Hematopoietic multipotent progenitor cell treated with erythropoietin and hydrocortisone succinate and interleukin-3 and kit ligand, for 4 days (in vitro differentiated cells): ENCODE results near the gene CTNNBL1.

ENCODE experiments used
- DNase-seq: peaks from one replicate; pipeline ENCODE4 v3.0.0-alpha.2; 2015

Gene CTNNBL1

DNA sequence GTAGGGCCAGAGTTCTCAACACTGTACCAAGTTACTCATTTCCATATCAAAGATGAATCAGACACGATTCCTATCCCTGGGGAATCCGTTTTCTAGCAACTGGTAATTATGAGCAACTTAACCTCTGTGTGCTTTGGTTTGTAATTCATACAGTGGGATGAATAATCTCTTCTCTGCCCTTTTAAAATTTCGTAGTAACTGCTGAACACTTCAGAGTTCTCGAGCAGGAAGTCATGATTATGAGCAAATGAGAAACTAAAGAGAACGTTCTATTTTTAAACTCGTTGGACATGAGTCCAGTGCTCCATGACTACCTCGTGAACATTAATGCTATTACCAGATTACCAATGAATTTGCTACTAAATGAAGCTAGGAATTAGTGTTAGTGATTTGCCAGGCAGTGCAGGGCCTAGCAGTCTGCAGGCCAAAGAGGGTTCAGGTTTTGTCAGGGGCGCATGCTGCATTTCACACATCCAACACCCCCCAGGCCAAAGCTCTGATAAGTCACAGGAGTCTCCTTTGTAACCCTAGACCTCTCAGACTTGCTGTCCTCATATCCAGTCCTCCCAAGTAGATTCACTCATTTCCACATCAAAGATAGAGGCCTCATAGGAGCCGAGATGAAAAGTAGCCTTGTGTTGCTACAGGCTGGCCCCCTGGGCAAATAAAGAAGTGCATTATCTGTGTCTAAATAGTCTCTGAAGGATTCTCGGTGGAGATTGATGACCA lies 163.3 kb downstream of the CTNNBL1 start:
- DNase-seq, result no peak

DNA sequence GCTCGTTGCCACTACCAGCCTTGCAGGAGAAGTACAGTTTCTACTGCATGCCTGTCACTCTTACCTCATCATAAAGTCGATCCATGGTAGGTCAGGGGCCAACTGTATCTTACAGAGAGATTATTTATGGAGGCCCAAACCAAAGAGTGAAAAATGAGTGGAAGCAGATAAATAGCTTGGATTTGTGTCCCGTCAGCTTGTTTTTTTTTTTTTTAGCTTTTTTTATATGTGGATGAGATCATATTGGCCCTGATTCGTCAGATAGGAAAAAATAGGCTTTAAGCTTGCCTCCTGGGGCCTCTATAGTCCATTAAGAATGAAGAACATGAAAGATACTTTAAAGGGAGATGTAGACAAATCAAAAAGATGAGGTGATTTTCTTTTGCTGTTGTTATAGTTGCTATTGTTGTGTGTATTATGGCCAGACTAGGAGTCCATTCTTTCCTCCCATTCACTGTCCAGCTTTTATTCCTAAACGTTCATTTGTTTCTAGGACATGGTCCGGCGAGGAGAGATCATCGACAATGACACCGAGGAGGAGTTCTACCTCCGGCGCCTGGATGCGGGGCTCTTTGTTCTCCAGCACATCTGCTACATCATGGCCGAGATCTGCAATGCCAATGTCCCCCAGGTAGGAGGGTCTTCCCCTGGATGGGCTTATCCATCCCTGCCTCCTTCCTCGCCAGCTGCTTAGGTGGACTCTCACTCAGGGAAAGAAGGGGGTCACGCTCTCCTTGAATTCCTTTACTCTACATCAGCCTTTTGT lies 165.8 kb downstream of the CTNNBL1 start:
- no peak for DNase-seq

DNA sequence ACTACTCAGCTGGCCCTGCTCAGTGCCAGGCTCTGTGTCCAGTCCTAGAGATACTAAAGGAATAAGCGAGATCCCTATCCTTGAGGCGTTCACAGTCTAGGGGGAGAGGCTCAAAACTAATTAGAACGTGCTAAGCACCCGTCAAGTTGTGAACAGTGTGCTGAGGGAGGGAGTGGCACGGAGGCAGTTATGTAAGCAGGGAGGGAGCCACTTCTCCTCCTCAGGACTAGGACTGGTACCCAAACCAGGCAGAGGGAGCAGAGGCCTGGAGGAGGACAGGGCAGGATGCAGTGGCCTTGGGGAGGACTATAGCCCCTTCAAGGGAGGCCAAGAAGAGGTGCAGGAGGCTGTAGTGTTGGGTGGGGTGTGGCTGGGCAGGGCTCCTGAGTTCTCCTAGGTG lies 169.5 kb downstream of the CTNNBL1 start:
- DNase-seq, result no peak

DNA sequence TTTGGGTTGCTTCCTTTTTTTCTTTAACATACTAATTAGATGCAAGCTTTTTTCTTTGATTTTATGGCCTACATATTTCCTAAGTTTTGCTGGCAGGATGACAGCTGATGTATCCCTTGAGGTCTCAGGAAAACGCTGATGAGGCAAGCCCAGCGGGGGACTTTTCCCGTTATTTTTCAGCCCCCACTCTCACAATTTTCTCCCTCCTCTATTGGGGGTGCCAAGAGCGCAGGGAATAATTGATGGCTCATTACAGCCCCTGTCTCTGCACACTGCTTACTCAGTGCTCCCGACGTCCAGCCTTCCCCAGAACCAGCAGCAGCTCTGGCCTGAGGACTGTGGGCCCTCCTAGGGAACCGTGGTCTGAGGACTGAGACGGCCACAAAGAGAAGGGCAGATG lies 170.5 kb downstream of the CTNNBL1 start:
- DNase-seq, result no peak

- DNase-seq, result no peak
Measured at GRCh38 chr20:37866051-37866450, 172.2 kb downstream of the CTNNBL1 start.

- DNase-seq, result no peak
Measured at GRCh38 chr20:37867289-37868195, 173.7 kb downstream of the CTNNBL1 start.

DNA sequence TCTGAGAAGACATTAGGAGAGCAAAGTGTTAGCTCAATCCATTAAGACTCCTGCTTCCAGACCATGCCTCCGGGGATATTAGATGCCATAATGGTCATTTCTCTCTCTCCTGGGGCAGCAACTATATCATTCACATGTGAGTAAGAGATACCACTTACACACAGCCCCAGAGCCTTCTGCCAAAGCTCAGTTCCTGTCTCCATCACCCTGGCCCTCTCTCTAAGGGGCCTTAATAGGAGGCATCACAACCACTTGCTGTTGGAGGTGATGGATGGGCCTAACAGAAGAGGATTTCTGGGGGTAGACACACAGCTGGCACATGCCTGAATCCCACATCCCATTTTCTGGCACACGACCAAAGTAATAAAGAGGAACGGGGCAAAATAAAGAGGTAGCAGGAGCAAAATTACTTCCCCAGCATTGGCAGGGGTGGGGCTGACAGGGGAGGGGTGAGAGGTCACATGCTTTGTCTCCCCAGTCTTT lies 175.1 kb downstream of the CTNNBL1 start:
- no peak for DNase-seq

DNA sequence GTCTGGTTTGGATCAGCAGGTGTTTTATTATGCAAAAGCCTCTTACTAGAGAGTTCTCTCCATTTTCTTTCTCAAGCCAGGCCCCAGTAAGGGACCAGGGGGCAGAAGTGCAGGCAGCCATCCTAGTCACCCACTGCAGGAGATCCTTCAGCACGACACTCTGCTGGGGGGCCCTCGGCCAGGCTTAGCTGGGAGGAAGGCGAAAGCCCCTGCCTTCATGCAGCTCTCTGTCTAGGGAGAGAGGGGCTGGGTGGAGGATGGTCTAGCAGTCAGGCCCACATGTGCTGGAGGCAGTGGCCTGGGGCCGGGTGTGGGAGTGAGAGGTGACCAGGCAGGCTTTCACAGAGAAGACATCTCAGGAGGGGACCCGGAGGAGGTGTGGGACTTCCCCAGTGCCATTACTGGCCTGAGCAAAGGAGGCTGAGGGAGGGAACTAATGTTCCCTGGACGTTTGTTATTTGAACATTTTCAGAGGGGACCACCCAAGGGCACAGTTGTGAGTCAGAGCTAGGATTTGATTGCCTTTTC lies 175.6 kb downstream of the CTNNBL1 start:
- DNase-seq, result no peak

DNA sequence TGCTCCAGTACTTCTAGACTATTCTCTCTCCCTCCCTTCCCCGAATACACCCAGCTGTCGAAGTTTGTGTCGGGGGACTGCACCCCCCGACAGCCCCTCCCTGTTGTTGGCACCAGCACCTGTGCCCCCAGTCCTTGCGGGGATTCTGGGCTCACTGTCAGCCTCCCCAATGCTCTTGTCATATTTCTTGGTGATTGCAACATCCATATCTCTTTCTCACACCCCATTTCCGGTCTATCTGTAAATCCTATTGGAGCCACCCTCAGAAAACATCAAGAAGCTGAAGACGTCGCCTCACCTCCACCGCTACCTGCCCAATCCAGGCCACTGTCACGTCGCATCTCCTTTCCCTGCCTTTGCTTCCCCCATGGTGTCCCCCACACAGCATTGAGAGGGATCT lies 176.5 kb downstream of the CTNNBL1 start:
- DNase-seq, result no peak

- DNase-seq, result no peak
Measured at GRCh38 chr20:37871751-37872150, 177.9 kb downstream of the CTNNBL1 start.

- no peak for DNase-seq
Measured at GRCh38 chr20:37872161-37872560, 178.3 kb downstream of the CTNNBL1 start.

DNA sequence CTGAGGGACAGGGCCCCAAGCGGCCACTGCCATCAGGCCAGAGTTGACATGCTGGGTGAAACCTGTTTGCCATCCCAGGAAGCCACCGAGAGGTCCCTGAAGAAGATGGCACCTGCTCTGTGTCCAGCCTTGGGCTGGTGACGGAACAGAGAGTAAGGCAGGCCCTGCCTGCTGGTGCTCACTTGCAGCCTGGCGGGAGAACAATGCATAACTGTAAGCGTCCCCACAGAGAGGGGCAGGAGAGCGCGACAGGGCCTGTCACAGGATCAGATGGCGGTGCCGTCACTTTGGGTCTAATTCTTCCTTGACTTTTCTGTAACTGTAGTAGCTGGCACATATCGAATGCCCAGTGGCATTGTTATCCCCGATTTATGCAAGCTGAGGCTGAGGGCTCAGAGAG lies 180.1 kb downstream of the CTNNBL1 start:
- DNase-seq, result no peak

- no peak for DNase-seq
Measured at GRCh38 chr20:37875460-37876175, 181.8 kb downstream of the CTNNBL1 start.

DNA sequence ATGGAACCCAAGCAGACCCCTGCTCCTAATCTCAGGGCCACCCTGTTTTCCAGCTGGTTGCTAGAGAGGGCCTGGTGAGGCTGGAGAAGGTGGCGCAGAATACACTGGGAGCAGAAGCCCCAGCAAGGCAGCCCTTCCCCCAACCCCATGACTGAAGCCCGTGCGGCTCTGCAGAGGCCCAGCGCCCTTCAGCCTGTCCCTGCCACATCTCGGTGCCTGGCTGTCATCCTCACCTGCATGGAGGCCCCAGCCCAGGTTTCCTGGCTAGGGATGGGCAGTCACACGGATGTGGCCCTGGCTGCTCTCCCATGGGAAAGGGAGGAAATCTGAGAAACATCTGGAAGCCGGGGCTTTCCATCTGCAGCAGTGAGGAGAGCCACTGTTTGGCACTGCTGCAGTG lies 183.0 kb downstream of the CTNNBL1 start:
- no peak for DNase-seq

DNA sequence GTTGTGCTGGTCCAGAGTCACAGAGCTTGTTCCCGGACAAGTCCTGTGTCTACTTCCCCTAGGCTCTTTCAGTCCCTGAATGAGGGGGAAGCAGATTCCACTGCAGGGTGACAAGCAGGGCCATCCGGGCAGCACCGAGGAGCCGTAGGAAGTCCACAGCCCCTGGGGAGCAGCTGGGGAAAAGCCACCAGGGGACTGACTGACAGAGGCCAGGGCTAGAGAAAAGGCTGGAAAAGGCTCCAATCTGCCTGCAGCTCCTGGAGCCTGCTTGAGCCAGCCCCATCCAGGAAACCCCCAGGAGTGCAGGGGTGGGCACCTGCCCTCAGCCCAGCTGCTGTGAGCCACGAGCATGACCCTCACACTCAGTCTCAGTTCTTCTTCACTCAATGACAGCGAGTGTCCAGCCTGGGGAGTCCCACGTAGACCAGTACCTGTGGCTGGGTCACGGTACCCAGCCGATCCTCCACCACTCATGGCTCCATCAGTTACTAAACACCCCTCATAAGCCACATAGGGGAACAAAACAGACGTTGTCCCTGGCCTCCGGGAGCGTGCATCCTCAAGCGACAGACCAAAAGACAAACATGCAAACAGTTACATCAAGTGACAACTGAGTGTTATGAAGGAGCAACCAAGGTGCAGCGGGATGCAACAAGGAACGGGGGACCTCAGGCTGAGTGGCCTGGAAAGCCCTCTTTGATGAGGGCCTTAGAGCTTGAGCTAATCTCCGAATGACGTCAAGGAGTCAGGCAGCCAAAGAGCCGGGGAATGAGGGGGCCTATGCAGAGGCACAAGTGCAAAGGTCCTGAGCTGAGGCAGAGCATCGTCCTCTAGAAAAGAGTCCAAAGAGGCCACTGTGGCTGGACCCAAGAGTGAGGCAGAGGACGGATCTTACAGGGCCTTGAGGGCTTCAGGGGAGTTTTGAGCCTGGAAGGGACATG lies 184.3 kb downstream of the CTNNBL1 start:
- DNase-seq, result no peak

DNA sequence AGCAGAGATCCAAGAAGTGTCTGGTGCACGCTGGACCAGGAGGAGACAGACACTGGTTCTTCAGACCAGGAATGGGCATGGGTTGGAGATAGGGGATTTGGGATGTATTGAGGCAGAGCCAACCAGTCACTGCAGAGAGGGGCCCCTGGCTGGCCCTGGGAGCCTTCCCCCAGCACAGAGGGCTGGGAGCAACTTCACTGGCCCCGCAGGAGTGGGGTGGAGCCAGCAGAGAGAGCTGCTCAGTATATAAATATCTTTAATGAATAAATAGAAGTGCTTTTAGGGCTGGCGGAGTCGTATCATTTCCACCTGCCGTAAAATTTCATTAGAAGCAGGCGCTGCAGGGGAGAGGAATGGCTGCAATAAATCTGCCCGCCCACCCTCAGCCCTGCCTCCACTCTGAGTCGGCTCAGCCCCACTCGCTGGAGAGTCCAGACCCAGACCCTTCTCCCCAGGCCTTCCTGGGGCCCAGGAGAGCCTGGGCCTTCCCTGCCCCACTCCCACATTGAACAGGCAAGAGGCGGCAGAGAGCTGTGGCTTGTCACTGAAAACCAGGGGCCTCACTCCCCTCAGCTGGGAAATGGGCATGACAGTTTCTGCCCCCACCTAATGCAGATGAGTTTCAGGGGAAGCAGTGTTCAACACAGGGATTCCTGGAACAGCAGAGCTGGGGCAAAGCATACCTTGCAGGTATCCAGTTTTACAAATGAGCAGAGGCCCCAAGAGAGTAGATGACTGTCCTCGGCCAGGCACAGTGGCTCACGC lies 185.2 kb downstream of the CTNNBL1 start:
- DNase-seq, result no peak

GRCh38 chr20:37879843-37880242 lies 186.0 kb downstream of the CTNNBL1 start:
- DNase-seq, result no peak

DNA sequence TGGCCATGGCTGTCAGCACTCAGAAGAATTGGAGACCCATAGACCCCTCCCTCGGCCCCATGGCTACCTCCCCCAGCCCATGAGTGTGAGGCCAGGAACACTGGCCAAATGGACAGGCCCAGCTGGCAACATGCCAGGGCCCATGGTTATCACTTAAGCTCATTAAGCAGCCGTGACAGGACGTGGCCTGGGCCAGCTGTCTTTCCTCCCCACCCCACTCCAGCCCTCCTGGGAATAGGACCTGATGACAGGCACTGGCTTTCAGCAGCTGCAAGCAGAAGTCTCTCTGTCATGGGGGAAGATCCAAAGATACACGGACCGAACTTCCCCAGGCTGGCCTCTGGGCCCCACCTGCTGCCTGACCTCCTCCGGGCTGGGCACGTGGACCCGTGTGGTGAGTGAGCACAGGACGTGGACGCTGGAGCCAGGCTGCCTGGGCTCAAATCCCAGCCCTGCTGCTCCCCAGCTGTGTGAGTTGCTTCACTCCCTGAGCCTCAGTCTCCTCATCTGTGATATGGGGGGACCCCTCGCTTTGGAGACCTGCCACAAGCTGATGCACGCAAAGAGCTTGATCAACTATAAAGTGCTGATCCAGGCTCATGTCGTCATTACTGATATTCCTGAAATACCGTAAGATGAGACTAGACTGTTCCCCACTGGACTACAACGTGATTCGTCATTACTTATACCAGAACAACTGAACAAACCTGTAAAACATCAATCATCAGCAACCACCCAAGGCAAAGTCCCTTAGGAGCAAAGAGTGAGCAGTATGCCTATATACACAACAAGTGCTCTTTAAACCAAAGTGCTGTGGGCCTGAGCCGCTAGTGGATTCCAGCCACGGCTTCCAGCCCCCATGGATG lies 187.1 kb downstream of the CTNNBL1 start:
- peak; percentile 38 for DNase-seq

GRCh38 chr20:37881601-37882343 lies 187.9 kb downstream of the CTNNBL1 start:
- DNase-seq, result no peak
